Thyroid gland (tissue), 4 donors: ENCODE data around the gene CPTP.

Experiments used
- POLR2A ChIP-seq, 2 donors: fragments of 450-650 bp; IDR thresholded peaks; one replicate each; pipeline ENCODE4 v1.6.1; 2017; ENCODE audit warnings: antibody characterized with exemption in 2 of 2, mild to moderate bottlenecking in 2 of 2, moderate library complexity in 1 of 2
- TF ChIP-seq, protein P1 (sequence below), 6 experiments: fragments of 200-600 bp in 3 of 6; fragments of 450-650 bp in 3 of 6; sonication (generic) in 3 of 6; IDR thresholded peaks; one replicate each; pipeline ENCODE4 v1.5.1; 2016 to 2019; ENCODE audit warnings: antibody characterized with exemption in 6 of 6, mild to moderate bottlenecking in 2 of 6, inconsistent platforms in 1 of 6, moderate library complexity in 1 of 6

DNA sequence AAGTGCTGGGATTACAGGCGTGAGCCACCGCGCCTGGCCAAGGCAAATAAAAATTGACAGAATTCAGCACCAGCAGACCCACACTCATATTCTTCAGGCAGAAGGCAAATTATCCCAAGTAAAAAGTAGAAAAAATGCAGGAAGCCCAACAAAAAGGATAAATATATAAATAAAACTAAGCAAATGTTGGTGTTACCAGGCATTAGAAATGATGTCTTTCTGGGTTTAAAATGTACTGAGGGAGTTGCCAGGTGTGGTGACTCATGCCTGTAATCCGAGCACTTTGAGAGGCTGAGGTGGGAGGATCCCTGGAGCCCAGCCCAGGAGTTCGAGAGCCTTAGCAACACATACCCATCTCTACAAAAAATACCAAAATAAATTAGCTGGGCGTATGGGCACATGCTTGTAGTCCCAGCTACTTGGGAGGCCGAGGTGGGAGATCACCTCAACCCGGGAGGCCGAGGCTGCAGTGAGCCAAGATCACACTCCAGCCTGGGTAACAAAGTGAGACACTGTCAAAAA lies 6.4 kb upstream of the CPTP start:
- TF ChIP-seq, protein P1, sequence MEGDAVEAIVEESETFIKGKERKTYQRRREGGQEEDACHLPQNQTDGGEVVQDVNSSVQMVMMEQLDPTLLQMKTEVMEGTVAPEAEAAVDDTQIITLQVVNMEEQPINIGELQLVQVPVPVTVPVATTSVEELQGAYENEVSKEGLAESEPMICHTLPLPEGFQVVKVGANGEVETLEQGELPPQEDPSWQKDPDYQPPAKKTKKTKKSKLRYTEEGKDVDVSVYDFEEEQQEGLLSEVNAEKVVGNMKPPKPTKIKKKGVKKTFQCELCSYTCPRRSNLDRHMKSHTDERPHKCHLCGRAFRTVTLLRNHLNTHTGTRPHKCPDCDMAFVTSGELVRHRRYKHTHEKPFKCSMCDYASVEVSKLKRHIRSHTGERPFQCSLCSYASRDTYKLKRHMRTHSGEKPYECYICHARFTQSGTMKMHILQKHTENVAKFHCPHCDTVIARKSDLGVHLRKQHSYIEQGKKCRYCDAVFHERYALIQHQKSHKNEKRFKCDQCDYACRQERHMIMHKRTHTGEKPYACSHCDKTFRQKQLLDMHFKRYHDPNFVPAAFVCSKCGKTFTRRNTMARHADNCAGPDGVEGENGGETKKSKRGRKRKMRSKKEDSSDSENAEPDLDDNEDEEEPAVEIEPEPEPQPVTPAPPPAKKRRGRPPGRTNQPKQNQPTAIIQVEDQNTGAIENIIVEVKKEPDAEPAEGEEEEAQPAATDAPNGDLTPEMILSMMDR (IDR thresholded peaks at IDR 0.05), result no peak
- TF ChIP-seq POLR2A (IDR thresholded peaks at IDR 0.05), result no peak
